PFSK-1 (cell line): Measurements from ENCODE around the gene RAP1GAP2.

Experiments used
- FOXP2 ChIP-seq: optimal IDR thresholded peaks from 2 replicates; pipeline ENCODE3; 2011; ENCODE audit warnings: borderline replicate concordance, control low read depth, inconsistent platforms; ENCODE audit not compliant: insufficient read depth; ENCODE audit errors: extremely low read length, extremely low read depth
- POLR2AphosphoS5 ChIP-seq: IDR thresholded peaks from 2 replicates; pipeline ENCODE4 v1.6.1; 2012; ENCODE audit warnings: low read depth, mild to moderate bottlenecking, control low read depth, low read length, moderate library complexity
- REST ChIP-seq, 2 experiments: IDR thresholded peaks; 2 replicates each; pipeline versions ENCODE4 v1.6.1 to v1.8.0; 2011 to 2012; ENCODE audit warnings: low read depth in 2 of 2, low read length in 2 of 2, control low read depth in 1 of 2, inconsistent platforms in 1 of 2, mild to moderate bottlenecking in 1 of 2, moderate library complexity in 1 of 2; ENCODE audit not compliant: insufficient read depth in 1 of 2
- SIN3A ChIP-seq: IDR thresholded peaks from 2 replicates; pipeline ENCODE4 v1.6.1; 2012; ENCODE audit warnings: mild to moderate bottlenecking, low read length, moderate library complexity, borderline replicate concordance; ENCODE audit not compliant: insufficient read depth
- TAF1 ChIP-seq: IDR thresholded peaks from 2 replicates; pipeline ENCODE4 v1.6.1; 2012; ENCODE audit warnings: low read length, control low read depth, borderline replicate concordance; ENCODE audit not compliant: insufficient read depth

Gene RAP1GAP2

GRCh38 chr17:2909175-2909845 lies 113.1 kb downstream of the RAP1GAP2 start:
- TF ChIP-seq POLR2AphosphoS5 (no peak), REST (IDR thresholded peaks at IDR 0.05; ENCODE audit: insufficient read depth in 1 of 2, low read depth in 2 of 2, low read length in 2 of 2) (no peak), SIN3A (no peak), FOXP2 (no peak), TAF1 (no peak)

GRCh38 chr17:2909846-2910234 lies 113.6 kb downstream of the RAP1GAP2 start:
- TF ChIP-seq POLR2AphosphoS5 (no peak), FOXP2 (no peak), SIN3A (no peak), TAF1 (no peak), REST (IDR thresholded peaks at IDR 0.05; ENCODE audit: insufficient read depth in 1 of 2, low read depth in 2 of 2, low read length in 2 of 2) (no peak)

- no peak for TF ChIP-seq TAF1
- no peak for TF ChIP-seq FOXP2
- TF ChIP-seq POLR2AphosphoS5, result no peak
- no peak for TF ChIP-seq SIN3A
- no peak for TF ChIP-seq REST (IDR thresholded peaks at IDR 0.05; ENCODE audit: insufficient read depth in 1 of 2, low read depth in 2 of 2, low read length in 2 of 2)
These were observed 115.0 kb downstream of the RAP1GAP2 start for GRCh38 chr17:2911035-2911754.

GRCh38 chr17:2911755-2912111 lies 115.5 kb downstream of the RAP1GAP2 start:
- TF ChIP-seq TAF1 (no peak), POLR2AphosphoS5 (no peak), FOXP2 (no peak), REST (IDR thresholded peaks at IDR 0.05; ENCODE audit: insufficient read depth in 1 of 2, low read depth in 2 of 2, low read length in 2 of 2) (no peak), SIN3A (no peak)
